GM12872 (cell line): Measurements from ENCODE around the gene COG2.

Experiments used
- CTCF ChIP-seq: IDR thresholded peaks from 3 replicates; pipeline ENCODE4 v1.5.1; 2011; ENCODE audit warnings: low read depth, mild to moderate bottlenecking, low read length, moderate library complexity; ENCODE audit not compliant: insufficient read depth

COG2 gene

GRCh38 chr1:230737622-230738262 lies 95.5 kb downstream of the COG2 start:
- no peak for TF ChIP-seq CTCF

- TF ChIP-seq CTCF = no peak
Measured at GRCh38 chr1:230739564-230740290, 97.4 kb downstream of the COG2 start.
